Mammary epithelial cell (primary cell): ENCODE measurements around the gene KRTAP4-12.

Experiments
- CTCF ChIP-seq, 2 donors: IDR thresholded peaks in 1 of 2; conservative IDR thresholded peaks in 1 of 2; 2 replicates each; pipeline ENCODE4 v1.5.1; 2011 to 2012; ENCODE audit warnings: inconsistent platforms in 2 of 2, low read length in 2 of 2, mild to moderate bottlenecking in 2 of 2, control low read depth in 1 of 2, low read depth in 1 of 2; ENCODE audit not compliant: insufficient read depth in 1 of 2; ENCODE audit errors: extremely low read depth in 1 of 2
- EZH2 ChIP-seq: IDR thresholded peaks from 2 replicates; pipeline ENCODE4 v1.6.1; 2012; ENCODE audit warnings: low read length, inconsistent platforms, borderline replicate concordance

- TF ChIP-seq CTCF (conservative IDR thresholded peaks at IDR 0.05 in 1 of 2, IDR thresholded peaks at IDR 0.05 in 1 of 2; ENCODE audit: extremely low read depth in 1 of 2, insufficient read depth in 1 of 2, low read depth in 1 of 2, low read length in 2 of 2) (no peak), EZH2 (no peak)
Measured at GRCh38 chr17:41168121-41168520, 44.1 kb upstream of the KRTAP4-12 start, which contains the start of gene KRTAP4-3.
